ENCODE results near the gene SLC25A23. TPM values are rescaled to one million over a fixed set of nuclear protein-coding genes. Genes with fewer than 3 reads are reported as not detected.
A peak's percentile ranks its signal among the peaks of the same experiment; 100 is the strongest.
"Not testable (repeated sequence)": the region's sequence is repeated elsewhere in the genome, so short reads cannot be mapped to it uniquely, and the experiment has no call there.

The SLC25A23 gene
- total RNA-seq, 2 experiments from 2014 or later: 14.8 to 18.4 TPM

DNA sequence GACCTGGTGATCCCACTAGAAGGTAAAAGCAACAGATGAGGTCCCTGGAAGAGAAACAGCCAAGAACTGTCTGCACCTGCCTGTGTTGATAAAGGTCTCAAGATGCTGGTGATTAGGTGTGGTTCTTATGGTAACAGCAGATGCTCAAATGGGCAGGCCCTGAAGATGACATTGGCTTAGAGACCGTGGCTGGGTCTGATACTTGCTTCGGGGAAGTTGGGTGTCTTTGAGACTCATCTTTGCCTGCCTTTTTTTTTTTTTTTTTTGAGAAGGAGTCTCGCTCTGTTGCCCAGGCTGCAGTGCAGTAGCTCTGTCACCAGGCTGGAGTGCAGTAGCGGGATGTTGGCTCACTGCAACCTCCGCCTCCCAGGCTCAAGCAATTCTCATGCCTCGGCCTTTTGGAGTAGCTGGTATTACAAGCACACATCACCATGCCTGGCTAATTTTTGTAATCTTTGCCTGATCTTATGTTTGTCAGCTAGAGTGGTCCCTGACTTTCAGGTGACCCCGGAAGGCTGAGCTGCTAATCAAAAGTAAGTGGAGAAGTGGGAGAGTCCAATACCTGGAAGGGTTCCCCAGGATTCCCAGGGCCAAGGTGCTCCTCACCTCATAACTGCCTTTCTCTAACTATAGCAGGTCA lies 7.9 kb downstream of the SLC25A23 start:
- no peak for DNase-seq
- no peaks in the 10 kb centered on the region for H3K4me1 Mint-ChIP-seq
- no peak overlapping the region for H3K27ac Mint-ChIP-seq
- H3K36me3 Mint-ChIP-seq: peaks cover 49% of the 10 kb centered on the region
- peaks cover 19% of the 10 kb centered on the region for H3K9me3 Mint-ChIP-seq
- H3K4me3 Mint-ChIP-seq: no peak overlapping the region
- no peaks in the 10 kb centered on the region for H3K27me3 Mint-ChIP-seq

DNA sequence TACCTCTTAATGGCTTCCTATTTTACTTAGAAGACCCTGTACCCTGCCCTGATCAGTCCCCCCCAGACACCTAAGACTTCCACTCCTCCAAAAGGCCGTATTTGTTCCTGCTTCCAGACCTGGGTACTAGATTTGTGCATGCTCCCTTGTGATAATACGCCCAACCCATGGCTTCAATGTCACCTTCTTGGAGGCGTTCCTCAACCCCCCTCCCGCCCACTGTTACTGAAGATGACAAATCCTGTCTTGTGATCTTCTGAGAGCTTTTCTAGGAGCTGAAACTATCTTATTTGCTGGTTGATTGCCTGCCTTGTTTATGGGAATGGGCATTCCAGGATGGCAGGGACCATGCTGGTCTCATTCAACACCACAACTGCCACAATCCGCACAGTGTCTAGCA lies 9.4 kb downstream of the SLC25A23 start:
- Mint-ChIP-seq H3K36me3 (peaks cover 46% of the 10 kb centered on the region), H3K9me3 (peaks cover 14% of the 10 kb centered on the region), H3K27me3 (no peaks in the 10 kb centered on the region), H3K27ac (no peak overlapping the region), H3K4me3 (no peak overlapping the region), H3K4me1 (no peaks in the 10 kb centered on the region)
- DNase-seq: no peak

DNA sequence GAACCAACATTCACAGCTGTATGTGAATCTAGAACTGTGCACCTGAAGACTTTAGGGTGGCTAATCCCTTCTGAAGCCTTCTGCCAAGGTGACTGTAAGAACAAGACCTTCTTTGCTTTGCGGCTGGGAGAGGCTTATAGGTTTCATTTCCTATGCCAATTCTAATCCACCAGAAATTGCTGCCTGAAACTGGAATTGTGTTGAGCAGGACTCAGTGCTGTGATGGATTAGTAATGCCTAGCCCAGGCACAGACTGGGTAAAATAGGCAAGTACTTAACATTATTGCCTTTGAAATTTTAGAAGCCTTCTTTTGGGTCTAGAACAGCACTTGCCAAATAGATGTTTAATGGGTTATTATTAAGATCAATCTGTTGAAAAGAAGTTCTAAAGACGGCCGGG lies 11.5 kb downstream of the SLC25A23 start:
- Mint-ChIP-seq H3K27ac (no peak overlapping the region), H3K36me3 (peaks cover 25% of the 10 kb centered on the region), H3K4me1 (no peaks in the 10 kb centered on the region), H3K9me3 (no peaks in the 10 kb centered on the region), H3K27me3 (no peaks in the 10 kb centered on the region), H3K4me3 (no peak overlapping the region)
- DNase-seq: no peak

DNA sequence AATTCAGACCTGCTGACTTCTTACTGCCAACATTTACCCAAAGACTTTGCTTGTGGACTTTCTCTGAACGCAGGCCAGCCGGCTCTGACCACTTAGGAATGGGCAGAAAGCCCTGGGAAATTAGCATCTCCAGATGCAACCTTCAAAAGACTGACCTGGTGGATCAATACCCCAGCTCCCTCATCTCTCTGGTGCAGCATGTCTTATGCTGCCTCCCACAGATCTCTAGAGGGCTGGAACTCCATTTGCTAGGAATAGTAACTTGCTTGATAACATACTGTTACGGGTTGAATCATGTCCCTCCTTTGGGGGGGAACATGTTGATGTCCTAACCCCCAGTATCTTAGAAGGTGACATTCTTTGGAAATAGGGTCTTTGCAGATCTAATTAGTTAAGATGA lies 13.1 kb downstream of the SLC25A23 start:
- Mint-ChIP-seq H3K9me3 (no peaks in the 10 kb centered on the region), H3K4me1 (no peaks in the 10 kb centered on the region), H3K36me3 (peaks cover 17% of the 10 kb centered on the region), H3K27me3 (no peaks in the 10 kb centered on the region), H3K27ac (no peak overlapping the region), H3K4me3 (no peak overlapping the region)
- no peak for DNase-seq

DNA sequence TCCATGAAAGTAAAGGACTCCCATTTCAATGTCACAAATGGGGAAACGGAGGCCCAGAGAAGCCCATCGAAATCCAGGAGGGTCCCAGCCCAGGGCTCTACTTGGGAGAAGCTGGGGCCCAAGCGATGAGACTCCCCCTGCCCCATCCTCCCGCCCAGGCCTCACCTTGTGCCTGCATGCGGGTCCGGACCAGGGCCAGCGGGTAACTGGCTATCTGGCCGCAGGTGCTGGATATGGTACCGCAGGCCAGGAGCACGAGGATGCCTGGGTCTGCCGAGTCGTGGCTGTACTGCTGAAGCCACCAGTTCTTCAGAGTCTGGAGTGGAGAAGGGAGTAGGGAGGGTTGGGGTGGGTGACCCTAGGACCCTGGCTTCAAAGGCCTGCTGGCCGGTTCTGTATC lies 15.6 kb downstream of the SLC25A23 start:
- peaks cover 13% of the 10 kb centered on the region for H3K36me3 Mint-ChIP-seq
- no peaks in the 10 kb centered on the region for H3K27me3 Mint-ChIP-seq
- no peak overlapping the region for H3K4me3 Mint-ChIP-seq
- H3K27ac Mint-ChIP-seq: no peak overlapping the region
- H3K9me3 Mint-ChIP-seq: no peaks in the 10 kb centered on the region
- DNase-seq: no peak
- no peaks in the 10 kb centered on the region for H3K4me1 Mint-ChIP-seq

DNA sequence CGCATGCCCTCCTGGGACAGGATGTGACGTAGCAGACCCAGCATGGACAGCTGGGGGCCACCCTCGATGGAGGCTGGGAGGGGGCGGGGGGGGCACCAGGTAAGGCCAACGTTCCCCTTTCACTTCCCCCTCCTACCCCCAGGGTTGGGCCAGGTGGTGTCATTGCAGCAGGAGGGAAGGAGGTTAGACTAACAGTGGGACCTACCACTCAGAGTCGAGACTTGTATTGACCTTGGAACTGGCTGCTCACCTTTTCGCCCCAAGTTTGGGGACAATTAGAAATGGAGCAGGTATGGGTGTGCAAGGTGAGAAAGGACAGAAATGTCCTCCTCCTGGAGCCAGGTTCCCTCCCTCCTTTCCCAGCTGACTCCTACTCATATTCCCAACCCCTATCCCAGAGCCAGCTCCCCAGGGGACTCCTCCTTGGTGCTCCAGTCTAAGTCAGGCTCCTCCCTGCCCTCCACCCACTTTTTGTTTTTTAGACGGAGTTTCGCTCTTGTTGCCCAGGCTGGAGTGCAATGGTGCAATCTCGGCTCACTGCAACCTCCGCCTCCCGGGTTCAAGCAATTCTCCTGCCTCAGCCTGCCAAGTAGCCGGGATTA lies 17.4 kb downstream of the SLC25A23 start:
- H3K4me3 Mint-ChIP-seq: no peak overlapping the region
- H3K27me3 Mint-ChIP-seq: no peaks in the 10 kb centered on the region
- H3K27ac Mint-ChIP-seq: no peak overlapping the region
- peaks cover 13% of the 10 kb centered on the region for H3K36me3 Mint-ChIP-seq
- H3K9me3 Mint-ChIP-seq: no peaks in the 10 kb centered on the region
- no peak for DNase-seq
- no peaks in the 10 kb centered on the region for H3K4me1 Mint-ChIP-seq

DNA sequence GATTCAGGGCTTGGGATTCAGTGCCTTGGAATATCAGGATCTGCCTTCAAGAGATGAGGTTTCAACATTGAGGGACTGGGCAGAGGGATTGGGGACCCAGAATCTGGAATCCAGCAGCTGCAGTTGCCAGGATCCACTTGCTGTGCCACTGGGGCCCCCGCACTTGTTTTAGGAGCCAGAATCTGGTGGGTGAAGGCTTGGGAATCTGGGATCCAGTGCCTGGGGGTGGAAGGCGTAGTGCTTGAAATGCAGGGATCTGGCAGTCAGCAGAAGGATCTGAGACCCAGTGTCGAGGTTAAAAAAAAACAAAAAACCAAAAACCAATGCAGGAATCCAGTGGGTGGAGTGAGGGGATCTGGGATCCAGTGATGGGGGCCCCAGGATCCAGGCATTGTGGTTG lies 18.7 kb downstream of the SLC25A23 start:
- Mint-ChIP-seq H3K27ac (no peak overlapping the region), H3K27me3 (no peaks in the 10 kb centered on the region), H3K36me3 (peaks cover 7% of the 10 kb centered on the region), H3K4me1 (no peaks in the 10 kb centered on the region), H3K4me3 (no peak overlapping the region), H3K9me3 (no peaks in the 10 kb centered on the region)
- DNase-seq: no peak

DNA sequence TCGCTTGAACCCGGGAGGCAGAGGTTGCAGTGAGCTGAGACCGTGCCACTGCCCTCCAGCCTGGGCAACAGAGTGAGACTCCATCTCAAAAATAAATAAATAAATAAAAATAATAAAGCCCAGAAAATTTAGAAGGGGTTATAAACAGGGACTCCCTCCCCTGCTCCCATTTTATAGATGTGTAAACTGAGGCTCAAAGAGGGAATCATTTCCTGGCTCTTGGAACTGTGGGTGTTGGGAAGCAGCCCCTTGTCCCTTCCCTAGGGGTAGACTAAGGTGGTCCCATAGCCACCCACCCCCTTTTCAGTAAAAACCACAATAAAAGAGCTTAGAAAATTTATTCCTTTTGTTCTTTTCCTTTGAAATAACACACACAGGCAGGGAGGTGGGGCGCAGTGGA lies 19.8 kb downstream of the SLC25A23 start:
- Mint-ChIP-seq H3K36me3 (no peaks in the 10 kb centered on the region), H3K27ac (no peak overlapping the region), H3K27me3 (no peaks in the 10 kb centered on the region), H3K4me1 (no peaks in the 10 kb centered on the region), H3K9me3 (no peaks in the 10 kb centered on the region), H3K4me3 (no peak overlapping the region)
- DNase-seq: no peak

DNA sequence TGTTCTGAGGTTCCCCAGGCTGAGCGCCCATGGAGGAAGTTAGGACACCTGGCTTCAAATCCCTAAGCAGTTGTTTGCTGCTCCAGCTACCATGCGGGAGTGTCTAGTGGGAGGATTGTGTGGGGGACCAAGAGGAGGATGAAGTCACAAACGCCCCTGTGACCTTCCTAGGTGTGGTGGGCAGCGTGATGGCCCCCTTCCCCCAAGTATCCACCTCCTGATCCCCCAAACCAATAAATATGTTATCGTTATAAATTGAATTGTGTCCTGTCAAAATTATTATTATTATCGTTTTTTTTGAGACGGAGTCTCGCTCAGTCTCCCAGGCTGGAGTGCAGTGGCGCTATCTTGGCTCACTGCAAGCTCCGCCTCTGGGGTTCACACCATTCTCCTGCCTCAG lies 25.9 kb downstream of the SLC25A23 start, which contains the start of gene SLC25A41:
Gene SLC25A41 (minus strand): TSS at position 101 of the 400 bp plus-strand sequence. CDS start 70 bp downstream, at position 31.
- Mint-ChIP-seq H3K27ac (no peak within 1 kb of the TSS), H3K9me3 (no peaks in the 10 kb centered on the region), H3K36me3 (peaks cover 9% of the 10 kb centered on the region), H3K4me3 (no peak within 1 kb of the TSS), H3K27me3 (no peaks in the 10 kb centered on the region), H3K4me1 (peaks cover 6% of the 10 kb centered on the region)
- DNase-seq: no peak

DNA sequence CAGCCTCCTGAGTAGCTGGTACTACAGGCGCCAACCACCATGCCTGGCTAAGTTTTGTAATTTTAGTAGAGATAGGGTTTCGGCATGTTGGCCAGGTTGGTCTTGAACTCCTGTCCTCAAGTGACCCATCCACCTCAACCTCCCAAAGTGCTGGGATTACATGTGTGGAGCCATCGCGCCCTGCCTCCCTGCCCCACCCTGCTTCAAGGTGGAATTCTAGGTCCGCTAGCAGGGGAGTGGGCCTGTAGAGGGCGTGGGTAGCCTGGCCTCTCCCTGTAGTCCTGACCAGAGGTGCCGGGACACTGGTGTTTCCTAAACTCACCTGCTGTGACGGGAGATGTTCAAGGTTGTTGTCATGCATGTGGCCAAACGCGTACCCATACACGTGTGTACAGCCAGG lies 26.4 kb downstream of the SLC25A23 start:
- DNase-seq: no peak
- no peak overlapping the region for H3K4me3 Mint-ChIP-seq
- H3K27ac Mint-ChIP-seq: no peak overlapping the region
- no peaks in the 10 kb centered on the region for H3K9me3 Mint-ChIP-seq
- peaks cover 9% of the 10 kb centered on the region for H3K36me3 Mint-ChIP-seq
- H3K4me1 Mint-ChIP-seq: peaks cover 6% of the 10 kb centered on the region
- H3K27me3 Mint-ChIP-seq: no peaks in the 10 kb centered on the region

DNA sequence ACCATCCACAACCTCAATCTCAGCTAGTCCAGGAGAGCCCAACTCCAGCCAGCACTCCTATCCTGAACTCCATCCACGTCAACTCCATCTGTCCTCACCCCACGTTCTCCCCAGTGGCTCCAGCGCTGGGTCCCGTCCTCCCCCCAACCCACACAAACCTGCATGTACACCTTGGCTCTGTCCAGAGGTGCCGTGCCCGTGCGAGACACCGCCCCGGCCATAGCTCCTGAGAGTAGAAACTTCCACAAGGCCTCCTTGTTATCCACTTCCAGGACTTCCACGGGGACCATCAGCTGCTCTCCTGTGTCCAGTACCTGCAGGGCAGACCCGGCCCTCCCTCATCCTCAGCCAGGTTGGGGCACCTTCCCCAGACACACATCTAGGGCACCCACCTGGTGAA lies 27.7 kb downstream of the SLC25A23 start:
- no peak overlapping the region for H3K4me3 Mint-ChIP-seq
- H3K27me3 Mint-ChIP-seq: no peaks in the 10 kb centered on the region
- peaks cover 9% of the 10 kb centered on the region for H3K36me3 Mint-ChIP-seq
- no peak for DNase-seq
- peaks cover 6% of the 10 kb centered on the region for H3K4me1 Mint-ChIP-seq
- no peak overlapping the region for H3K27ac Mint-ChIP-seq
- H3K9me3 Mint-ChIP-seq: no peaks in the 10 kb centered on the region

DNA sequence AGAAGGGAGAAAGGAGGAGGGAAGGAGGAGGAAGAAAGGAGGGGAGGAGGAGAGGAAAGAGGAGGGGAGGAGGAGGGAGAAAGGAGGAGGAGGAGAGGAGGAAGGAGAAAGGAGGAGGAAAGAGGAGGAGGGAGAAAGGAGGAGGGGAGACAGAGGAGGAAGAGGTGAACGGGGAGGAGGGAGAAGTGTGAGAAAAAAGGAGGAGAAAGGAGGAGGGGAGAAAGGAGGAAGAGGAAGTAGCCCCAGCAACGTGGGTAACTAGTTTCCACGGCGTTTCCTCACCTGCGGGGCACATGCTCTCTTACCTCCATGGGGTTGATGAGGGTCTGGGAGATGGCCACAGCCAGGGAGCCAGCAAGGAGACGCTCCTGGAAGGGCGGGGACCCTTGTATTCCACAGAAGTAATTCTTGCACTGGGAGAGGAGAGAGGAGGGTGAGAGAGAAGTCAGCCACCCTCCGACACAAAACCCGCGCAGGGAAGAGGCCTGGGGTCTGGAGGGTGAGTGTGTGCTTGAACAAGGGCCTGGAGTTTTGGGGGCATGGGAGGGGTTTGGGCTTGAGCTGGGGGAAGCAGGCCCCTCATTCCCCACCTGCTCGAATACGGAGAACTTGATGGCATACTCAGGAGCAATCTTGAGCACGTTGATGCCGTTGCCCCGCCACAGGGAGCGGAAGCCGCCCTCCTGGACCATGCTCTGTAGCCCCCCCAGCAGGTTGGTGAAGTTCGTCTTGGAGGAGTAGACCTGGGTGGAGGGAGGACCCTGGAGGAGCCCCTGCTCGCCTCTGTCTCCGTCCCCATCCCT lies 30.0 kb downstream of the SLC25A23 start:
- Mint-ChIP-seq H3K36me3 (peaks cover 14% of the 10 kb centered on the region), H3K27me3 (no peaks in the 10 kb centered on the region), H3K4me1 (peaks cover 11% of the 10 kb centered on the region), H3K9me3 (peaks cover 3% of the 10 kb centered on the region), H3K4me3 (peak overlapping the region; percentile 81), H3K27ac (peak overlapping the region; percentile 74)
- DNase-seq: no peak

DNA sequence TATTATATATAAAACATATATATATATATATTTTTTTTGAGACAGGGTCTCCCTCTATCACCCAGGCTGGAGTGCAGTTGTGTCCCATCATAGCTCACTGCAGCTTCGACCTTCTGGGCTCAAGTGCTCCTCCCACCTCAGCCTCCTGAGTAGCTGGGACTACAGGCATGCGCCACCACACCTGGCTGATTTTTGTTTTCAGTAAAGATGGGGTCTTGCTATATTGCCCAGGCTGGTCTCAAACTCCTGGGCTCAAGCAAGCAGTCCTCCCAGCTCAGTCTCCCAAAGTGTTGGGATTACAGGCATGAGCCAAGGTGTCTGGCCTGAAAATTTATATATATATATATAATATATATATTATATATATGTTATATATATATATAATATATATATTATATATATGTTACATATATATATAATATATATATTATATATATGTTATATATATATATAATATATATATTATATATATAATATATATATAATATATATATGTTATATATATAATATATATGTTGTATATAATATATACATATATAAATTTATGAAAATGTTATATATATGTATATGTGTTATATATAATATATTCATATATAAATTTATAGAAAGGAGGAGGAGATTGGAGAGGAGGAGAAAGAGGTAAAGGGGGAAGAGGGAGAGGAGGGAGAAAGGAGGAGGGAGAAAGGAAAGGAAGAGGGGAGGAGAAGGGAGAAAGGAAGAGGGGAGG lies 30.7 kb downstream of the SLC25A23 start:
- not testable (repeated sequence) for H3K27me3 Mint-ChIP-seq, H3K27ac Mint-ChIP-seq, DNase-seq, H3K9me3 Mint-ChIP-seq, H3K4me3 Mint-ChIP-seq
- Mint-ChIP-seq H3K36me3 (peaks cover 14% of the 10 kb centered on the region), H3K4me1 (peaks cover 11% of the 10 kb centered on the region)

DNA sequence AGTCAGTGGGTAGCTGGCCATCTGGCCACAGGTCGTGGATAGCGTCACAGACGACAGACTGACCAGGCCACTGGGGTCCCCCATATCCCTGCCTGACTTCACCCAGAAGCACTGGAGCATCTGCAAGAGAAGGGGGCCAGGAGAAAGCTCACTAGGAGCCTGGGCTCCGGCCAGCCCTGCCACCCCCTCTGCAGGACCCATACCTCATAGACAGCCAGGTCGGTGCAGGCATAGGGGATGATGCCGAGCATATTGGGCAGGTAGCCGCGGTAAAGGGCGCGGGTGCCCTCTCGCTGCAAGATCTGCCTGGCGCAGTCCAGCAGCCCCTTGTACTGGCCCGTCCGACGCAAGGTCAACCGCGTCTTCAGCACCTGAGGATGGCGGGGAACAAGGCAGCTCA lies 32.5 kb downstream of the SLC25A23 start:
- no peak for DNase-seq

More for the DNA sequence above, 32.5 kb downstream of the SLC25A23 start:
- Mint-ChIP-seq H3K27ac (no peak overlapping the region), H3K4me1 (peaks cover 24% of the 10 kb centered on the region), H3K27me3 (no peaks in the 10 kb centered on the region), H3K36me3 (peaks cover 30% of the 10 kb centered on the region), H3K4me3 (no peak overlapping the region), H3K9me3 (peaks cover 3% of the 10 kb centered on the region)

Data from activated naive CD8-positive, alpha-beta T cell treated with anti-CD3 and anti-CD28 coated beads for 36 hours (primary cell).